GOT3 (cell line): ENCODE results near the gene MBLAC1.

ENCODE experiments used
- DNase-seq: peaks from one replicate; lab custom pipeline; 2025; ENCODE audit warnings: mixed read lengths; lab: John Stamatoyannopoulos, UW

MBLAC1 gene

GRCh38 chr7:100154651-100155491 lies 28.1 kb downstream of the MBLAC1 start:
- DNase-seq, result no peak

GRCh38 chr7:100155553-100156317 lies 29.0 kb downstream of the MBLAC1 start:
- no peak for DNase-seq

- DNase-seq, result no peak
These were observed 29.7 kb downstream of the MBLAC1 start for GRCh38 chr7:100156331-100157068.

DNA sequence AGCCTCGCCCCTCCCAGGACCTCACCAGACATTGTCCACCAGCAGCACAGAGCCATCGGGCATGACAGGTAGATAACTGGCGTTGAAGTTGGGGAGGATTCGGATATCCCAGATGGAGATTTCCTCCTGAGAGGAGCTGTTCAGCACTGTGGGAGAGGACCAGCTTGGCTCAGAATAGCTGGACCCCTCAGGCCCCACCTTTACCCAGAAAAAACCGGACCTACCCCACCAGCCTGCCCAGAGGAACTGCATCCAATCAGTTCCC lies 30.2 kb downstream of the MBLAC1 start:
- DNase-seq, result no peak

DNA sequence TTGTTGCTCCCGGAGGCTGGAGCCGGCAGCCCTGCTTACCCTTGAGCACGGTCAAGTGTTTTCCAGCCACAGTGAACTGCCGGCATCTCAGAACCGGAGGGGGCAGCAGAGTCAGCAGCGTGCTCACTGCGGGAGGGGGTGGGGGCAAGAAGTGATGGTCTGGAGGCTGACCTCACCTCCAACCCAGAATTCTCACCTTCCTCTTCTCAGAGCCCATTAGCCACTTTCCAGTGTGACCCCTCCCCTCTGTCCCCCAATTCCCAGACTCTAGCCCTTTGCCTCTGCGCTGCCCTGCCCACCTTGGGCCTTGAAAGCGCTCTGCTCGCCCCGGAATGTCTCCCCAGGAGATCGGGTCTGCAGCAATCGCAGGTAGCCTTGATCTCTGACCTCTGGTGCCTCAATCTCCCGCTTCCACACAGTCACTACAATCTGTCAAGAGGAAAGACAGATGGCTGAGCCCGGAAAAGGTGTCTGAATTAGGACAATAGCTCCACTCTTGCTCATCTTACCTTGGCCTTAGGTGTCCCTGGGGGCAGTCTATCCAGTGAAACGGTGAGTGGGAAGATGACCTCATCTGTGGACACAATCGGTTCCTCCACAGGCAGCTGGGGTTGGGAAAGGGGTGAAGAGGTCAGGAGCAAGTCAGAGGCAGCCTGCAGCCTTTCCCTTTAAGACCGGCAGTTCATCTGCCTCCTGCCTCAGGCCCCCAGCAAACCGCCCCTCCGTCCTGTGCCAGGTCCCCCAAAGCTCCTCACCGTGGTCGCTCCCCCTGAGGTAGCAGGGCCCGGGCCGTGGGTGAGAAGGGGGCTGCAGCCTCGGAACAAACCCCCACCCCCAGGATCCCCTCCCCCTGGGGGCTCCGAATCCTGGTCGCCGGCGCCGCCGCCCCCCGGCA lies 30.8 kb downstream of the MBLAC1 start:
- DNase-seq, result no peak

- DNase-seq, result peak; percentile 66
These were observed 31.7 kb downstream of the MBLAC1 start, which contains the start of gene TRAPPC14 for GRCh38 chr7:100158229-100159098. TRAPPC14 (minus strand) TSS chr7:100158723; CDS start chr7:100158499, 224 bp downstream.

DNA sequence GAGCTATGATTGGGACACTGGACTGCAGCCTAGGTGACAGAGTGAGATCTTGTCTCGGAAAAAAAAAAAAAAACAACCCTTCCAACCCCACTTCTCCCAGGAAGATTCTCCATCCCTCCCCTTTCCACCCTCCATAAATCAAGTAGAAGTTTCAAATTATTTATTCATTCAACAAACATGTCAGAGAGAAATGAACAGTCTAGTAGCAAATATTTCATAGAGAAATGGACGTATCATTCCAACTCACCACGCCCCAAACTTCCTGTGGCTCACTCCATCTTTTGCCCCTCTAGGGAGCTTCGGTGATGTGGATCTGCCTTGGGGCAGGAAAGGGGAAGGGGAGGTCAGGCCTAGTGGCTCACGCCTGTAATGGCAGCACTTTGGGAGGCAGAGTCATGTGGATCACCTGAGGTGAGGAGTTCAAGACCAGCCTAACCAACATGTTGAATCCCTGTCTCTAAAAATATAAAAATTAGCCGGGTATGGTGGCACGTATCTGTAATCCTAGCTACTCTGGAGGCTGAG lies 32.4 kb downstream of the MBLAC1 start:
- DNase-seq, result no peak

DNA sequence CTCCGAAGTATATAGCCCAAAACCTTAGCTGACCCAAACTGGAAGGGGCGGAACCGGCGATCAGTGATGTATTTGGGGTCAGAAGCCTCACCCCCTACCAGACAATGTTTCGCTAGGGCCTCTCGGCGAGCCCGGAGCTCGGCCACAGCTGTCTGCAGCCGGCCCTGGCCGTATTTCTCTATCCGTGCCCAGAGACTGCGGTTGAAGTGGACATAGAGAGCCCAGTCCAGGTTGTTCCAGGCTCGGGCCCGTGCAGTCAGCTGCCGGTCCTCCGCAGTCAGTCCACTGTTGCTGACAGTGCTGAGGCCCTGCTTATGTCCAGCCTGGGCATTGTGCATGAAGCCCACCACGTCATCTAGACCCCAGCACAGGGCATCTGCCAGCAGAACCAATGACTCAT lies 33.3 kb downstream of the MBLAC1 start:
- DNase-seq, result no peak

DNA sequence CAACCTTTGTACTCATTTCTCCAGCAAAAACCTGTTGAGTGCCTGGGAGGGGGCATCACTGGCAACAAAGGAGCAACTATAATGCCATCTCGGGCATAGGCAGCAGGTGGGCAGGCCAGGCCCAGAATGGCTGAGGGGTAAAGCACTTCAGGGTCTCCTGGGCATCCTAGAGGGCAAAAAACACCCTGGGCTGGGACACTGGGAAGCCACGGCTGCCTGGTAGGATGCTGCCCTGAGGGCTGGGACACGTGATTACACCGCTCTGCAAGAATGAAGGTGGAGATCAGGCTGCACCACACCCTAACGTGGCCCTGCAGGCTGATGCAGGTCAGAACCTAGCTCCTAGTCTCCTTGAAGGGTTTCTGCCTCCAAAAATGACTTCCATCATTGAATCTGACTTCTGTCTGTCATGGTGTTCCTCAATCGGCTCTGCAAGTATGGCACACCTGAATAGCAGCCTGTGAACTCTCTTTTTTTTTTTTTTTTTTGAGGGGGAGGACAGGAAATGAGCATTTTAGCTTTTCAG lies 36.3 kb downstream of the MBLAC1 start:
- no peak for DNase-seq

- no peak for DNase-seq
These were observed 37.1 kb downstream of the MBLAC1 start for GRCh38 chr7:100163871-100164270.

GRCh38 chr7:100166317-100166940 lies 39.7 kb downstream of the MBLAC1 start:
- DNase-seq, result no peak

GRCh38 chr7:100166970-100167911 lies 40.5 kb downstream of the MBLAC1 start:
- DNase-seq, result no peak

- DNase-seq, result no peak
These were observed 41.2 kb downstream of the MBLAC1 start for GRCh38 chr7:100167912-100168323.

DNA sequence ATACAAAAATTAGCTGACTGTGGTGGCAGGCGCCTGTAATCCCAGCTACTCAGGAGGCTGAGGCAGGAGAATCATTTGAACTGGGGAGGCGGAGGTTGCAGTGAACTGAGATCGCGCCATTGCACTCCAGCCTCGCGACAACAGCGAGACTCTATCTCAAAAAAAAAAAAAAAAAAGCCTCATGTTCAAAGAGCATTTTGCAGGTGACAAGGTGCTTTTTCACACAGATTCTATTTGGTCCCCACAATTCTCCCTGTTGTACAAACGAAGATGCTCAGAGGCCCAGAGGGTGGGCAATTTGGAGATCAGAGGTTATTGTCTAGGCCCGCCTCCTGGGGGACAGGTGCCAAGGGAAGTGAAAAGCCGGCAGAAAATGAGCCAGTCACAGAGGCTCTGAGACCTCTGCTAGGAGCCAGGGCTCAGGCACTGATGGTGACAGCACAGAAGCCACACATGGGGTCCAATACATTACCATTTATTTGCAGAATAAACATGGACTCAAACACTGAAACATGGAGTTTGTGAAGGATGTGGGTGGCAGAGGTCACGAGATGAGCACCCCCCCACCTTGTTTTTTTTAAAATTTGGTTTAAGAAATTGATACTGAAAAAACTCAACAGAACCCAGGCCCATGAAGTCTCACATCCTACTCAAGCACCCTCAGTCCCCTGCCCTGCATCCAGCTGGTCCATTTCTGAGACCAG lies 42.5 kb downstream of the MBLAC1 start:
- no peak for DNase-seq

GRCh38 chr7:100170101-100170897 lies 43.5 kb downstream of the MBLAC1 start:
- no peak for DNase-seq

GRCh38 chr7:100171087-100171681 lies 44.4 kb downstream of the MBLAC1 start:
- DNase-seq, result no peak

GRCh38 chr7:100171840-100172239 lies 45.1 kb downstream of the MBLAC1 start:
- no peak for DNase-seq
